WTC11 (cell line): Measurements from ENCODE around the gene EEF1AKMT4. TPM values are rescaled to one million over a fixed set of nuclear protein-coding genes. Genes with fewer than 3 reads are reported as not detected.
A peak's percentile ranks its signal among the peaks of the same experiment; 100 is the strongest.

Experiments used
- ATAC-seq: fragments of 200-7000 bp; cut with Tn5 transposase; 2 replicates; pipeline ENCODE4 v1.10.0; 2021; ENCODE audit warnings: mild to moderate bottlenecking, moderate library complexity
- CTCF ChIA-PET: fragments of 300-600 bp; sonication (Branson Sonifier 250); formaldehyde crosslinking; loops from one replicate; lab custom pipeline; 2021; ENCODE audit warnings: antibody characterized with exemption; lab: Charles Lee
- POLR2A ChIA-PET: fragments of 350-600 bp; sonication (Branson Sonifier 250); formaldehyde crosslinking; loops from one replicate; lab custom pipeline; 2021; ENCODE audit warnings: antibody characterized with exemption; lab: Charles Lee
- DNase-seq: peaks from one replicate; pipeline ENCODE4 v3.0.0; 2021; ENCODE audit warnings: low spot score
- H3K27ac Mint-ChIP-seq: 2 replicates; pipeline ENCODE4 v1.8.0; 2021; ENCODE audit warnings: mixed read lengths
- H3K27me3 Mint-ChIP-seq: 2 replicates; pipeline ENCODE4 v1.8.0; 2021; ENCODE audit warnings: low read depth, mild to moderate bottlenecking, moderate library complexity, mixed read lengths
- H3K36me3 Mint-ChIP-seq: 2 replicates; pipeline ENCODE4 v1.8.0; 2021; ENCODE audit warnings: mixed read lengths
- H3K4me1 Mint-ChIP-seq: 2 replicates; pipeline ENCODE4 v1.8.0; 2022; ENCODE audit warnings: mixed read lengths
- H3K4me3 Mint-ChIP-seq: 2 replicates; pipeline ENCODE4 v1.8.0; 2021; ENCODE audit warnings: mild to moderate bottlenecking, moderate library complexity, mixed read lengths
- H3K9me3 Mint-ChIP-seq: 2 replicates; pipeline ENCODE4 v1.8.0; 2021; ENCODE audit warnings: mixed read lengths
- CREM ChIP-seq: sonication (generic); formaldehyde crosslinking; IDR thresholded peaks from 2 replicates; pipeline ENCODE4 v1.8.1; 2022; ENCODE audit warnings: mild to moderate bottlenecking, missing genetic modification reagents, moderate library complexity
- KAT7 ChIP-seq: sonication (generic); formaldehyde crosslinking; IDR thresholded peaks from 2 replicates; pipeline ENCODE4 v1.8.1; 2023; ENCODE audit warnings: missing genetic modification reagents, mild to moderate bottlenecking, borderline replicate concordance
- NR1H2 ChIP-seq: sonication (generic); formaldehyde crosslinking; IDR thresholded peaks from 2 replicates; pipeline ENCODE4 v1.9.0; 2021; ENCODE audit warnings: mild to moderate bottlenecking, moderate library complexity, missing genetic modification reagents
- RELA ChIP-seq: sonication (generic); formaldehyde crosslinking; IDR thresholded peaks from 2 replicates; pipeline ENCODE4 v1.8.1; 2022; ENCODE audit warnings: missing genetic modification reagents, mild to moderate bottlenecking, borderline replicate concordance
- TEAD1 ChIP-seq: sonication (generic); formaldehyde crosslinking; IDR thresholded peaks from 2 replicates; pipeline ENCODE4 v1.8.0; 2022; ENCODE audit warnings: mild to moderate bottlenecking, missing genetic modification reagents
- total RNA-seq: library from RNA; stranded (reverse); gene quantifications from 3 replicates; pipeline ENCODE4 v1.2.3, GENCODE V29; 2021
- TF ChIP-seq, protein P1 (sequence below): sonication (generic); formaldehyde crosslinking; IDR thresholded peaks from 2 replicates; pipeline ENCODE4 v1.8.0; 2022; ENCODE audit warnings: mild to moderate bottlenecking, missing genetic modification reagents
- TF ChIP-seq, protein P2 (sequence below): sonication (generic); formaldehyde crosslinking; IDR thresholded peaks from 2 replicates; pipeline ENCODE4 v1.8.0; 2023; ENCODE audit warnings: missing genetic modification reagents, mild to moderate bottlenecking, borderline replicate concordance
- TF ChIP-seq, protein P3 (sequence below): sonication (generic); formaldehyde crosslinking; IDR thresholded peaks from 2 replicates; pipeline ENCODE4 v1.8.1; 2022; ENCODE audit warnings: mild to moderate bottlenecking, missing genetic modification reagents, moderate library complexity, borderline replicate concordance
- TF ChIP-seq, protein P4 (sequence below): sonication (generic); formaldehyde crosslinking; IDR thresholded peaks from 2 replicates; pipeline ENCODE4 v1.8.1; 2023; ENCODE audit warnings: mild to moderate bottlenecking, missing genetic modification reagents
- TF ChIP-seq, protein P5 (sequence below): fragments of 250-450 bp; sonication (Bioruptor Pico); IDR thresholded peaks from 2 replicates; pipeline ENCODE4 v1.9.0; 2021; ENCODE audit warnings: mild to moderate bottlenecking
- TF ChIP-seq, protein P6 (sequence below): fragments of 200-600 bp; IDR thresholded peaks from 2 replicates; pipeline ENCODE4 v1.8.0; 2022; ENCODE audit warnings: antibody characterized with exemption

EEF1AKMT4 gene
- total RNA-seq, 1 experiment from 2014 or later = 11.3 TPM

DNA sequence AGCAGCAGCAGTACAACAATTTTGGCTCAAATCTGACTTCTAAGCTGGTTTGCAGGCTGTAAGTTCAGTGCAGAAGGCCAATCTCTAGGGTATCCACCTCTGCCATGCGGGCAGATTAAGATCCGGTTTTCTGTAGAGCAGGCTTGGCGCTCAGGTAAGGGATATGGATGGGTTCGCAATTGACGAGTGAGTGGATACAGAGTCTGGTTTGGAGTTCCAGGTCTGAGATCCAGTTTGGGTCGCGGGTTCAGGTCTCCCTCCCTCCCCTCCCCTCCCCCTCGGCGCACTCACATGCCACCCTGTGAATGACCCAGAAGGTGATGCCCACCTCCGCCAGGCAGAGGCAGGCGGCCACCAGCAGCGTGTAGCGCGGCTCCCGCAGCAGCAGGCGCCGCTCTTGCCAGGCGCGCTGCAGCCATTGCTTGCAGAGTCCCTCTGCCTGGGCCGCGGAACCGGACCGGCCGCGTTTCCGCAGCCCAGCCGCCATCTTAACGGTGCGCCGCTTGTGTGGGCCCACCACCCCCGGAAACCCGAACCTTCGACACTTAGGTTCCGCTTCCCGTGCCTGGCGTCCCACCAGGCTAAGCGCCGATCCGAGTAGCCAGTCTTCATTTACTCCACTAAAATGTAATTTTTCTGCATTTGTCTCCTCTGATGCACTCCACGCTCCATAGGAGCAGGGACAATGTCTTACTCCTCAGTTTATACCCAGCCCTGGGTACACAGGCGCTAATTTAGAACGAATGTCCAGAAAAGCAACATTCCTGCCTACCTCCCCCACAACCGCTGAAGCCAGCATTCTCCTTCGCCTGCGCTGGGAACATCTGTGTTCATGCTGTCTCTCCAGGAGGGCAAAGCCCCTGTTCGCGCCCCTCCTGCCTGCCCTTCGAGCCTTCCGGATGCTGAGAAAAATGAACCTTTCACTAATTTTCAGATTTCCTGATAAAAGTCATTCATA, 739 bp upstream of the EEF1AKMT4 start, which contains the start of gene ALG3 (continued):
- TF ChIP-seq, protein P1, sequence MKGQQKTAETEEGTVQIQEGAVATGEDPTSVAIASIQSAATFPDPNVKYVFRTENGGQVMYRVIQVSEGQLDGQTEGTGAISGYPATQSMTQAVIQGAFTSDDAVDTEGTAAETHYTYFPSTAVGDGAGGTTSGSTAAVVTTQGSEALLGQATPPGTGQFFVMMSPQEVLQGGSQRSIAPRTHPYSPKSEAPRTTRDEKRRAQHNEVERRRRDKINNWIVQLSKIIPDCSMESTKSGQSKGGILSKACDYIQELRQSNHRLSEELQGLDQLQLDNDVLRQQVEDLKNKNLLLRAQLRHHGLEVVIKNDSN (CRISPR knock-in tag) = peak; percentile 51; the same call in 1 of the 2 replicates
- TF ChIP-seq, protein P2, sequence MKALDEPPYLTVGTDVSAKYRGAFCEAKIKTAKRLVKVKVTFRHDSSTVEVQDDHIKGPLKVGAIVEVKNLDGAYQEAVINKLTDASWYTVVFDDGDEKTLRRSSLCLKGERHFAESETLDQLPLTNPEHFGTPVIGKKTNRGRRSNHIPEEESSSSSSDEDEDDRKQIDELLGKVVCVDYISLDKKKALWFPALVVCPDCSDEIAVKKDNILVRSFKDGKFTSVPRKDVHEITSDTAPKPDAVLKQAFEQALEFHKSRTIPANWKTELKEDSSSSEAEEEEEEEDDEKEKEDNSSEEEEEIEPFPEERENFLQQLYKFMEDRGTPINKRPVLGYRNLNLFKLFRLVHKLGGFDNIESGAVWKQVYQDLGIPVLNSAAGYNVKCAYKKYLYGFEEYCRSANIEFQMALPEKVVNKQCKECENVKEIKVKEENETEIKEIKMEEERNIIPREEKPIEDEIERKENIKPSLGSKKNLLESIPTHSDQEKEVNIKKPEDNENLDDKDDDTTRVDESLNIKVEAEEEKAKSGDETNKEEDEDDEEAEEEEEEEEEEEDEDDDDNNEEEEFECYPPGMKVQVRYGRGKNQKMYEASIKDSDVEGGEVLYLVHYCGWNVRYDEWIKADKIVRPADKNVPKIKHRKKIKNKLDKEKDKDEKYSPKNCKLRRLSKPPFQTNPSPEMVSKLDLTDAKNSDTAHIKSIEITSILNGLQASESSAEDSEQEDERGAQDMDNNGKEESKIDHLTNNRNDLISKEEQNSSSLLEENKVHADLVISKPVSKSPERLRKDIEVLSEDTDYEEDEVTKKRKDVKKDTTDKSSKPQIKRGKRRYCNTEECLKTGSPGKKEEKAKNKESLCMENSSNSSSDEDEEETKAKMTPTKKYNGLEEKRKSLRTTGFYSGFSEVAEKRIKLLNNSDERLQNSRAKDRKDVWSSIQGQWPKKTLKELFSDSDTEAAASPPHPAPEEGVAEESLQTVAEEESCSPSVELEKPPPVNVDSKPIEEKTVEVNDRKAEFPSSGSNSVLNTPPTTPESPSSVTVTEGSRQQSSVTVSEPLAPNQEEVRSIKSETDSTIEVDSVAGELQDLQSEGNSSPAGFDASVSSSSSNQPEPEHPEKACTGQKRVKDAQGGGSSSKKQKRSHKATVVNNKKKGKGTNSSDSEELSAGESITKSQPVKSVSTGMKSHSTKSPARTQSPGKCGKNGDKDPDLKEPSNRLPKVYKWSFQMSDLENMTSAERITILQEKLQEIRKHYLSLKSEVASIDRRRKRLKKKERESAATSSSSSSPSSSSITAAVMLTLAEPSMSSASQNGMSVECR (CRISPR knock-in tag) = peak; percentile 77
- TF ChIP-seq NR1H2 (CRISPR knock-in tag) = no peak
- TF ChIP-seq KAT7 (CRISPR knock-in tag) = 0 out of 2 replicates have a peak, but pooled peaks have one; percentile 31
- TF ChIP-seq CREM (CRISPR knock-in tag) = no peak
- TF ChIP-seq, protein P3, sequence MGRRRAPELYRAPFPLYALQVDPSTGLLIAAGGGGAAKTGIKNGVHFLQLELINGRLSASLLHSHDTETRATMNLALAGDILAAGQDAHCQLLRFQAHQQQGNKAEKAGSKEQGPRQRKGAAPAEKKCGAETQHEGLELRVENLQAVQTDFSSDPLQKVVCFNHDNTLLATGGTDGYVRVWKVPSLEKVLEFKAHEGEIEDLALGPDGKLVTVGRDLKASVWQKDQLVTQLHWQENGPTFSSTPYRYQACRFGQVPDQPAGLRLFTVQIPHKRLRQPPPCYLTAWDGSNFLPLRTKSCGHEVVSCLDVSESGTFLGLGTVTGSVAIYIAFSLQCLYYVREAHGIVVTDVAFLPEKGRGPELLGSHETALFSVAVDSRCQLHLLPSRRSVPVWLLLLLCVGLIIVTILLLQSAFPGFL (CRISPR knock-in tag) = no peak
- TF ChIP-seq TEAD1 (CRISPR knock-in tag) = peak; percentile 79; the same call in 1 of the 2 replicates
- TF ChIP-seq, protein P4, sequence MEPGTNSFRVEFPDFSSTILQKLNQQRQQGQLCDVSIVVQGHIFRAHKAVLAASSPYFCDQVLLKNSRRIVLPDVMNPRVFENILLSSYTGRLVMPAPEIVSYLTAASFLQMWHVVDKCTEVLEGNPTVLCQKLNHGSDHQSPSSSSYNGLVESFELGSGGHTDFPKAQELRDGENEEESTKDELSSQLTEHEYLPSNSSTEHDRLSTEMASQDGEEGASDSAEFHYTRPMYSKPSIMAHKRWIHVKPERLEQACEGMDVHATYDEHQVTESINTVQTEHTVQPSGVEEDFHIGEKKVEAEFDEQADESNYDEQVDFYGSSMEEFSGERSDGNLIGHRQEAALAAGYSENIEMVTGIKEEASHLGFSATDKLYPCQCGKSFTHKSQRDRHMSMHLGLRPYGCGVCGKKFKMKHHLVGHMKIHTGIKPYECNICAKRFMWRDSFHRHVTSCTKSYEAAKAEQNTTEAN (CRISPR knock-in tag) = peak; percentile 31; the same call in 1 of the 2 replicates
- TF ChIP-seq, all 79 proteins: peak for 29

DNA sequence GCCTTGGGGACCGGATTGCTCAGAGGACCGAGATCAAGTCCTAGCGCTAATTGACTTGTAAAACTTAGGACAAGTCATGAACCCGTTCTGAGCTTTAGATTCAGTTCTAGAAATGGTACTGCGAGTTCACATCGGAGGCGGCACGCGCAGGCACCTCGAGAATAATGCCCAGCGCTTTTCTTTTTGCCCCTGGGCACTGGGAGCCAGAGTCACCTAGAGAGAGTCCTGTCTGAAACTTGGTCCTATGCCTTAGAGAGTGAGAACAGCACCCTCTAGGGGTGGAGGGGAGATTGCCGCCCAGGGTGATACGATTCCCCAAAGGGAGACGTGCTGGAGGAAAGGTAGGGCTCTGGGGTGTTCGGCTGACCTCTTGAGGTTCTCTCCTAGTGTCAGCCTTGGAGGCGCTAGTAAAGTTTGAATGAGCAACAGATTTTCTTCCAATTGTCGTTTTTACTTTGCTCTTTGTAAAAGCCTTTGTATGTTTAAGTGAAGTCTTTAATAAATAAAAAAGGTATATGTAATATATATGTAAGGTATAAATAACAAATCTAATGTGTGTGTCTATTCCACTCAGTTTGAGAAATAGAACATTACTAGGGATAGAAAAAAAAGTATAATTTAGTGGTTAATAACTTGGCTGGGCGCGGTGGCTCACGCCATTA, 826 bp downstream of the EEF1AKMT4 start:
- TF ChIP-seq, protein P5, sequence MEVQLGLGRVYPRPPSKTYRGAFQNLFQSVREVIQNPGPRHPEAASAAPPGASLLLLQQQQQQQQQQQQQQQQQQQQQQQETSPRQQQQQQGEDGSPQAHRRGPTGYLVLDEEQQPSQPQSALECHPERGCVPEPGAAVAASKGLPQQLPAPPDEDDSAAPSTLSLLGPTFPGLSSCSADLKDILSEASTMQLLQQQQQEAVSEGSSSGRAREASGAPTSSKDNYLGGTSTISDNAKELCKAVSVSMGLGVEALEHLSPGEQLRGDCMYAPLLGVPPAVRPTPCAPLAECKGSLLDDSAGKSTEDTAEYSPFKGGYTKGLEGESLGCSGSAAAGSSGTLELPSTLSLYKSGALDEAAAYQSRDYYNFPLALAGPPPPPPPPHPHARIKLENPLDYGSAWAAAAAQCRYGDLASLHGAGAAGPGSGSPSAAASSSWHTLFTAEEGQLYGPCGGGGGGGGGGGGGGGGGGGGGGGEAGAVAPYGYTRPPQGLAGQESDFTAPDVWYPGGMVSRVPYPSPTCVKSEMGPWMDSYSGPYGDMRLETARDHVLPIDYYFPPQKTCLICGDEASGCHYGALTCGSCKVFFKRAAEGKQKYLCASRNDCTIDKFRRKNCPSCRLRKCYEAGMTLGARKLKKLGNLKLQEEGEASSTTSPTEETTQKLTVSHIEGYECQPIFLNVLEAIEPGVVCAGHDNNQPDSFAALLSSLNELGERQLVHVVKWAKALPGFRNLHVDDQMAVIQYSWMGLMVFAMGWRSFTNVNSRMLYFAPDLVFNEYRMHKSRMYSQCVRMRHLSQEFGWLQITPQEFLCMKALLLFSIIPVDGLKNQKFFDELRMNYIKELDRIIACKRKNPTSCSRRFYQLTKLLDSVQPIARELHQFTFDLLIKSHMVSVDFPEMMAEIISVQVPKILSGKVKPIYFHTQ (CRISPR knock-in tag) = no peak
- no peak for TF ChIP-seq RELA (CRISPR knock-in tag)
- TF ChIP-seq, protein P6, sequence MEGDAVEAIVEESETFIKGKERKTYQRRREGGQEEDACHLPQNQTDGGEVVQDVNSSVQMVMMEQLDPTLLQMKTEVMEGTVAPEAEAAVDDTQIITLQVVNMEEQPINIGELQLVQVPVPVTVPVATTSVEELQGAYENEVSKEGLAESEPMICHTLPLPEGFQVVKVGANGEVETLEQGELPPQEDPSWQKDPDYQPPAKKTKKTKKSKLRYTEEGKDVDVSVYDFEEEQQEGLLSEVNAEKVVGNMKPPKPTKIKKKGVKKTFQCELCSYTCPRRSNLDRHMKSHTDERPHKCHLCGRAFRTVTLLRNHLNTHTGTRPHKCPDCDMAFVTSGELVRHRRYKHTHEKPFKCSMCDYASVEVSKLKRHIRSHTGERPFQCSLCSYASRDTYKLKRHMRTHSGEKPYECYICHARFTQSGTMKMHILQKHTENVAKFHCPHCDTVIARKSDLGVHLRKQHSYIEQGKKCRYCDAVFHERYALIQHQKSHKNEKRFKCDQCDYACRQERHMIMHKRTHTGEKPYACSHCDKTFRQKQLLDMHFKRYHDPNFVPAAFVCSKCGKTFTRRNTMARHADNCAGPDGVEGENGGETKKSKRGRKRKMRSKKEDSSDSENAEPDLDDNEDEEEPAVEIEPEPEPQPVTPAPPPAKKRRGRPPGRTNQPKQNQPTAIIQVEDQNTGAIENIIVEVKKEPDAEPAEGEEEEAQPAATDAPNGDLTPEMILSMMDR = peak; percentile 77
- Mint-ChIP-seq H3K4me3 (peak overlapping the region; percentile 98), H3K4me1 (0 out of 2 replicates have a peak, but pooled peaks cover 5% of the 10 kb centered on the region), H3K36me3 (peaks cover 3% of the 10 kb centered on the region), H3K27me3 (no peaks in the 10 kb centered on the region), H3K9me3 (no peaks in the 10 kb centered on the region), H3K27ac (peak overlapping the region; percentile 57; the same call in 1 of the 2 replicates)
- ATAC-seq (peak; percentile 72), DNase-seq (peak; percentile 98)
- ChIA-PET POLR2A (interaction anchor here (0.6 to 0.8 kb wide), 3 partner anchors 34 to 348 kb away, joined by 3 read pairs; no protein-coding TSS in a partner anchor), CTCF (interaction anchor here (0.7 to 1.9 kb wide), 24 partner anchors 9 to 366 kb away, joined by 3 to 28 read pairs (median 4); partner anchors contain the start of genes ABCC5, ABCF3, CAMK2N2 and EIF2B5)
